Measurements from ENCODE around the gene KRTAP5-9.
"Not testable (repeated sequence)": the region's sequence is repeated elsewhere in the genome, so short reads cannot be mapped to it uniquely, and the experiment has no call there.

The KRTAP5-9 gene

GRCh38 chr11:71519546-71519945, 28.7 kb upstream of the KRTAP5-9 start:
- ChIA-PET CTCF (no interaction called here), POLR2A (no interaction called here)

GRCh38 chr11:71525188-71525937, 22.9 kb upstream of the KRTAP5-9 start:
- CTCF ChIA-PET = no interaction called here
- POLR2A ChIA-PET = no interaction called here
- TF ChIP-seq CTCF (IDR thresholded peaks at IDR 0.05; ENCODE audit: control extremely low read depth, extremely low read depth, low read depth, missing control alignments) = no peak
- DNase-seq (ENCODE audit: extremely low spot score) = no peak

More at GRCh38 chr11:71519546-71519945, 28.7 kb upstream of the KRTAP5-9 start:
- DNase-seq (ENCODE audit: extremely low spot score) = no peak
- TF ChIP-seq CTCF (IDR thresholded peaks at IDR 0.05; ENCODE audit: control extremely low read depth, extremely low read depth, low read depth, missing control alignments) = no peak

GRCh38 chr11:71525938-71526495, 22.2 kb upstream of the KRTAP5-9 start:
- TF ChIP-seq CTCF (IDR thresholded peaks at IDR 0.05; ENCODE audit: control extremely low read depth, extremely low read depth, low read depth, missing control alignments) = no peak
- no peak for DNase-seq (ENCODE audit: extremely low spot score)
- CTCF ChIA-PET = no interaction called here
- POLR2A ChIA-PET = no interaction called here

GRCh38 chr11:71526796-71527575, 21.2 kb upstream of the KRTAP5-9 start, which contains the start of gene KRTAP5-7:
Gene KRTAP5-7, plus strand, starts transcription at chr11:71527267. Its CDS starts 34 bp downstream, at chr11:71527301.
- POLR2A ChIA-PET; DNase-seq (ENCODE audit: extremely low spot score): not testable (repeated sequence)
- CTCF ChIA-PET = interaction anchor here (1.5 kb wide), 1 partner anchor 33 kb away, joined by 3 read pairs; no protein-coding TSS in a partner anchor

- DNase-seq (ENCODE audit: extremely low spot score) = no peak
- ChIA-PET POLR2A (no interaction called here), CTCF (interaction anchor here (1.1 to 1.5 kb wide), 2 partner anchors 34 to 36 kb away, joined by 3 read pairs; no protein-coding TSS in a partner anchor)
- TF ChIP-seq CTCF (IDR thresholded peaks at IDR 0.05; ENCODE audit: control extremely low read depth, extremely low read depth, low read depth, missing control alignments) = no peak
Observed at GRCh38 chr11:71527576-71528210, 20.5 kb upstream of the KRTAP5-9 start.

GRCh38 chr11:71530602-71531001, 17.6 kb upstream of the KRTAP5-9 start:
- CTCF ChIA-PET = no interaction called here
- no peak for TF ChIP-seq CTCF (IDR thresholded peaks at IDR 0.05; ENCODE audit: control extremely low read depth, extremely low read depth, low read depth, missing control alignments)
- DNase-seq (ENCODE audit: extremely low spot score) = no peak
- POLR2A ChIA-PET = no interaction called here
